ENCODE measurements around the gene LIMCH1. TPM values are rescaled to one million over a fixed set of nuclear protein-coding genes. Genes with fewer than 3 reads are reported as not detected.

The LIMCH1 gene
- total RNA-seq, 1 donor from 2014 or later, result 369 TPM

GRCh38 chr4:41652971-41653370 lies 115.0 kb downstream of the LIMCH1 start:
- DNase-seq (no peak), ATAC-seq (no peak)
- Histone ChIP-seq H3K27me3 (no peaks in the 10 kb centered on the region), H3K27ac (no peak overlapping the region), H3K9me3 (no peaks in the 10 kb centered on the region), H3K4me1 (peaks cover 8% of the 10 kb centered on the region), H3K36me3 (peaks cover 40% of the 10 kb centered on the region), H3K4me3 (no peak overlapping the region)
- TF ChIP-seq, protein P1, sequence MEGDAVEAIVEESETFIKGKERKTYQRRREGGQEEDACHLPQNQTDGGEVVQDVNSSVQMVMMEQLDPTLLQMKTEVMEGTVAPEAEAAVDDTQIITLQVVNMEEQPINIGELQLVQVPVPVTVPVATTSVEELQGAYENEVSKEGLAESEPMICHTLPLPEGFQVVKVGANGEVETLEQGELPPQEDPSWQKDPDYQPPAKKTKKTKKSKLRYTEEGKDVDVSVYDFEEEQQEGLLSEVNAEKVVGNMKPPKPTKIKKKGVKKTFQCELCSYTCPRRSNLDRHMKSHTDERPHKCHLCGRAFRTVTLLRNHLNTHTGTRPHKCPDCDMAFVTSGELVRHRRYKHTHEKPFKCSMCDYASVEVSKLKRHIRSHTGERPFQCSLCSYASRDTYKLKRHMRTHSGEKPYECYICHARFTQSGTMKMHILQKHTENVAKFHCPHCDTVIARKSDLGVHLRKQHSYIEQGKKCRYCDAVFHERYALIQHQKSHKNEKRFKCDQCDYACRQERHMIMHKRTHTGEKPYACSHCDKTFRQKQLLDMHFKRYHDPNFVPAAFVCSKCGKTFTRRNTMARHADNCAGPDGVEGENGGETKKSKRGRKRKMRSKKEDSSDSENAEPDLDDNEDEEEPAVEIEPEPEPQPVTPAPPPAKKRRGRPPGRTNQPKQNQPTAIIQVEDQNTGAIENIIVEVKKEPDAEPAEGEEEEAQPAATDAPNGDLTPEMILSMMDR (IDR thresholded peaks at IDR 0.05), result no peak
- intact Hi-C loops (cut with DNase I), result no loop called here

DNA sequence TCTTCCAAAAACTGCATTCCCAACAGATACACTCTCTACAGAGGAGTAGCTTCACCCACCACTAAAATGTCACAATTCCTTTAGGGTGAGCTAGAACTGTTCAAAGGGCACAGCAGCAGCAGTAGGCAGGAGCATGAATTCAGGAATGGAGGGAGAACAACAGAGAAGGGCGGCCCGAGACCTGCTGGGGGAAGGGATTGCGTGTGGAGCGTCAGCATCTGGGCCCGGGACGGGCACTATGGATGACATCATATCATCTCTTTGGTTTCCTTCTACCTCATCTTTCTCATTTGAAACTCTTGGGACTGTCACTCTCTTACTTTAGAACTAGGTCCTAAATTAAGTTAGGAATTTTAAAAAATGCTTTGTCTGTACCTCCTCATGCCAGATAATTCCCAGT lies 115.6 kb downstream of the LIMCH1 start:
- Histone ChIP-seq H3K27ac (no peak overlapping the region), H3K4me1 (peaks cover 8% of the 10 kb centered on the region), H3K4me3 (no peak overlapping the region), H3K36me3 (peaks cover 40% of the 10 kb centered on the region), H3K27me3 (no peaks in the 10 kb centered on the region), H3K9me3 (no peaks in the 10 kb centered on the region)
- no peak for DNase-seq
- ATAC-seq, result no peak
- intact Hi-C loops (cut with DNase I), result no loop called here
- TF ChIP-seq, protein P1 (IDR thresholded peaks at IDR 0.05), result no peak

- H3K27ac ChIP-seq, result no peak overlapping the region
- peak; percentile 39 for ATAC-seq
These were observed 117.2 kb downstream of the LIMCH1 start for GRCh38 chr4:41655177-41655576.

DNA sequence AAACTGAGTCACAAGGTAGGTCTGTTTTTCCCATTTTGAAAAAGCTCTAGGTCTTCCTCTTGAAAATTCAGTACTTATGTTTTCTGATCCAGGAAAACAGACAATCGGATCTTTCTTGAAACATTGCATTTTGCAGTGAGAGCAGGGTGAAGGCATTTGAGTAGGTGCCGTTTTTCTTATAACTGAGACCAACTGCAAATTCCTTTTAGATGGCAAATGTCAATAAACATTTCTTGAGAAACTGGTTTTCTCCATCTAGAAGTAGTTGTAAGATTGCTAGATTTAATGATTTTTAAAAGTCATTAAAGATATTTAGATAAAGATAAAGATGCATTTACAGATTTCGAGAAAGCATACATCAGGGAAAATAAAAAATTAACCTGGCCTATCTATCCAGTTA lies 118.1 kb downstream of the LIMCH1 start:
- H3K9me3 ChIP-seq, result no peaks in the 10 kb centered on the region
- peaks cover 28% of the 10 kb centered on the region for H3K36me3 ChIP-seq
- TF ChIP-seq, protein P1 (IDR thresholded peaks at IDR 0.05), result no peak
- H3K27ac ChIP-seq, result no peak overlapping the region
- intact Hi-C loops (cut with DNase I), result no loop called here
- ATAC-seq (no peak), DNase-seq (no peak)
- no peaks in the 10 kb centered on the region for H3K27me3 ChIP-seq
- H3K4me3 ChIP-seq, result no peak overlapping the region
- H3K4me1 ChIP-seq, result peaks cover 8% of the 10 kb centered on the region

More at GRCh38 chr4:41655177-41655576, 117.2 kb downstream of the LIMCH1 start:
- TF ChIP-seq, protein P1 (IDR thresholded peaks at IDR 0.05), result no peak
- Histone ChIP-seq H3K27me3 (no peaks in the 10 kb centered on the region), H3K9me3 (no peaks in the 10 kb centered on the region), H3K4me3 (no peak overlapping the region), H3K36me3 (peaks cover 37% of the 10 kb centered on the region), H3K4me1 (peaks cover 8% of the 10 kb centered on the region)
- intact Hi-C loops (cut with DNase I), result no loop called here
- no peak for DNase-seq

DNA sequence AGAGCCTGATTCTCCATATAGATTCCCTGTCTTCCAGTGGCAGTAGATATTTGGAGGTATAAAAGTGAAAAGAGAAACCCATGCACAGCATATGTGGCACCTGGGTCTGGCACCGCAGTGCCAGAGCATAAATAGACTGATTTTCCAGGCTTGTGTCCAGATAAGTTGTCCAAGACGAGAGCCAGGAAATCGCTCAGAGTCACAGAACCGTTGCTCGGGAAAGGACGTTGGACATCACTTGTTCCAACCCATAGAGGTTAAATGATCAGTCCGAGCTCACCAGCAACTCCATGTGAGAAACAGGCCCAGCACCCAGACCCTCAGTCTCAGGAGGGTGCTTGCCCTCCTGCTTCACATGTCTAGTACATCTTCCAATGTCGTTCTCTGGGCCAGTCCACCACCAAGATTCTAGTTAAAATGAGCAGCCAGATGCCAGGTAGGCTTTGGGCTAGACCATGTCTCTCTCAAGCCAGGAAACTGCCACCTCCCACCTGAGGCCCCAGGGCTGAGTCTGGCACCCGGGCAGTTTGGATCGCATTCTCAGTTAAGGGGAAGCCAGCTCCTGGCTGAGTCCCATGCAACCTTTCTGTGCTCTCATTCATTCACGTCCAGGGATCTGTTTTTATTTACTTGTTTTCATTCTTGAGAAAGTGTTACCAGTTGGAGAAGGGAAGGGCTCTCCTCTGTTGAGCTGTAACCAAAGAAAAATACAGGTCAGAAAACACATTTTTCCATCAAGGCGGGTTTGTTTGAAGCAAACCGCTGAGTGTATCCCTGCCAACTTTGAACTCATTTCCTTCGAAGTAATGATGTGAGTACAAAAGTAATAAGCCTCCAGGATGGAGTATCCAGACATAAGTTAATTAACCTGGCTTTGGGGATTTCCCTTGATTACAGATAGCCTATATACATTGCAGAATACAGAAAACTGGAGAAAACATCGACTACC lies 118.9 kb downstream of the LIMCH1 start:
- DNase-seq (no peak), ATAC-seq (no peak)
- intact Hi-C loops (cut with DNase I), result no loop called here
- no peaks in the 10 kb centered on the region for H3K27me3 ChIP-seq
- H3K36me3 ChIP-seq, result peaks cover 24% of the 10 kb centered on the region
- H3K9me3 ChIP-seq, result no peaks in the 10 kb centered on the region
- peaks cover 8% of the 10 kb centered on the region for H3K4me1 ChIP-seq
- H3K4me3 ChIP-seq, result no peak overlapping the region
- no peak overlapping the region for H3K27ac ChIP-seq
- TF ChIP-seq, protein P1 (IDR thresholded peaks at IDR 0.05), result no peak

Measured in upper lobe of right lung (tissue), 1 donor.